GM23338 (cell line): ENCODE measurements around the gene COL26A1. TPM values are rescaled to one million over a fixed set of nuclear protein-coding genes. Genes with fewer than 3 reads are reported as not detected.
A peak's percentile ranks its signal among the peaks of the same experiment; 100 is the strongest.

ENCODE experiments used
- ATAC-seq: fragments of 200-7000 bp; cut with Tn5 transposase; 3 replicates; pipeline ENCODE4 v1.9.1; 2020
- DNase-seq: peaks from one replicate; pipeline ENCODE4 v3.0.0-alpha.2; 2015; ENCODE audit warnings: low spot score
- H2AFZ ChIP-seq: fragments of 200-600 bp; sonication (generic); 2 replicates; pipeline ENCODE4 v1.8.0; 2016; ENCODE audit warnings: antibody characterized with exemption, mild to moderate bottlenecking, moderate library complexity
- H3F3A ChIP-seq: fragments of 200-600 bp; sonication (generic); replicated peaks from 2 replicates; pipeline ENCODE4 v1.8.0; 2017; ENCODE audit warnings: antibody characterized with exemption, mixed run types, low read depth
- H3K27ac ChIP-seq: fragments of 200-600 bp; sonication (generic); 2 replicates; pipeline ENCODE4 v1.6.1; 2016; ENCODE audit warnings: low read depth
- H3K27me3 ChIP-seq: fragments of 200-600 bp; sonication (generic); 2 replicates; pipeline ENCODE4 v1.8.0; 2016; ENCODE audit warnings: mild to moderate bottlenecking, mixed run types, moderate library complexity; ENCODE audit not compliant: insufficient read depth
- H3K36me3 ChIP-seq: fragments of 200-600 bp; sonication (generic); 2 replicates; pipeline ENCODE4 v1.8.0; 2016; ENCODE audit warnings: mild to moderate bottlenecking; ENCODE audit not compliant: insufficient read depth
- H3K4me1 ChIP-seq: fragments of 200-600 bp; sonication (generic); 2 replicates; pipeline ENCODE4 v1.8.0; 2016; ENCODE audit warnings: mild to moderate bottlenecking, moderate library complexity; ENCODE audit not compliant: insufficient read depth
- H3K4me2 ChIP-seq: fragments of 200-600 bp; sonication (generic); 2 replicates; pipeline ENCODE4 v1.7.1; 2017; ENCODE audit warnings: mixed run types
- H3K4me3 ChIP-seq: fragments of 200-600 bp; sonication (generic); 2 replicates; pipeline ENCODE4 v1.6.1; 2016; ENCODE audit warnings: mixed run types
- H3K79me2 ChIP-seq: fragments of 200-600 bp; sonication (generic); replicated peaks from 2 replicates; pipeline ENCODE4 v1.8.0; 2017; ENCODE audit warnings: mild to moderate bottlenecking; ENCODE audit not compliant: insufficient read depth
- H3K9me2 ChIP-seq: fragments of 200-600 bp; sonication (generic); 2 replicates; pipeline ENCODE4 v1.8.0; 2017; ENCODE audit not compliant: insufficient read depth
- H4K20me1 ChIP-seq: fragments of 200-600 bp; sonication (generic); replicated peaks from 2 replicates; pipeline ENCODE4 v1.8.0; 2017; ENCODE audit warnings: mild to moderate bottlenecking; ENCODE audit not compliant: insufficient read depth
- H3K27ac Mint-ChIP-seq: 2 replicates; pipeline ENCODE4 v1.8.0; 2020; ENCODE audit warnings: inconsistent platforms, mild to moderate bottlenecking, moderate library complexity, mixed read lengths
- H3K27me3 Mint-ChIP-seq: 3 replicates; pipeline ENCODE4 v1.8.0; 2022; ENCODE audit warnings: low read depth, mild to moderate bottlenecking, moderate library complexity, mixed read lengths, inconsistent platforms; ENCODE audit not compliant: insufficient read depth, poor library complexity
- H3K36me3 Mint-ChIP-seq: 3 replicates; pipeline ENCODE4 v1.8.0; 2021; ENCODE audit warnings: low read depth, mild to moderate bottlenecking, inconsistent platforms, moderate library complexity, mixed read lengths
- H3K4me1 Mint-ChIP-seq: 3 replicates; pipeline ENCODE4 v1.8.0; 2020; ENCODE audit warnings: mild to moderate bottlenecking, inconsistent platforms, mixed read lengths
- H3K4me3 Mint-ChIP-seq: 3 replicates; pipeline ENCODE4 v1.8.0; 2021; ENCODE audit warnings: moderate library complexity, mild to moderate bottlenecking, inconsistent platforms, mixed read lengths
- H3K9me3 Mint-ChIP-seq: 3 replicates; pipeline ENCODE4 v1.8.0; 2020; ENCODE audit warnings: moderate library complexity, mild to moderate bottlenecking, inconsistent platforms, mixed read lengths
- EZH2 ChIP-seq: fragments of 200-600 bp; sonication (generic); IDR thresholded peaks from one replicate; pipeline ENCODE4 v1.8.0; 2017; ENCODE audit warnings: antibody characterized with exemption, mild to moderate bottlenecking, low read depth; ENCODE audit not compliant: unreplicated experiment
- EZH2phosphoT487 ChIP-seq: fragments of 200-600 bp; sonication (generic); IDR thresholded peaks from one replicate; pipeline ENCODE4 v1.8.1; 2018; ENCODE audit warnings: antibody characterized with exemption; ENCODE audit not compliant: unreplicated experiment
- NANOG ChIP-seq: IDR thresholded peaks from 2 replicates; pipeline ENCODE4 v1.6.1; 2016; ENCODE audit warnings: antibody characterized with exemption, borderline replicate concordance
- ZNF331 ChIP-seq: fragments of 250-450 bp; sonication (Bioruptor Pico); IDR thresholded peaks from 2 replicates; pipeline ENCODE4 v1.5.0; 2020; ENCODE audit warnings: low read depth, mild to moderate bottlenecking, moderate library complexity
- polyA plus RNA-seq: library from polyadenylated mRNA; unstranded; fragments of >200 nt; fragmentation: Nextera tagmentation; extraction: Ambion mirVana; gene quantifications from 2 replicates; pipeline ENCODE4 v1.2.1, GENCODE V29; 2016
- total RNA-seq: library from RNA; depleted of rRNA; stranded (reverse); fragments of >200 nt; shearing (Covaris generic); gene quantifications from 2 replicates; pipeline ENCODE4 v1.2.3, GENCODE V29; 2014
- TF ChIP-seq, protein P1 (sequence below): IDR thresholded peaks from 2 replicates; pipeline ENCODE4 v1.6.1; 2016; ENCODE audit warnings: antibody characterized with exemption
- TF ChIP-seq, protein P2 (sequence below): fragments of 250-450 bp; sonication (Bioruptor Pico); IDR thresholded peaks from 2 replicates; pipeline ENCODE4 v1.5.0; 2020; ENCODE audit warnings: mild to moderate bottlenecking, moderate library complexity
- TF ChIP-seq, protein P3 (sequence below): IDR thresholded peaks from one replicate; pipeline ENCODE4 v1.6.1; 2018; ENCODE audit warnings: antibody characterized with exemption; ENCODE audit not compliant: unreplicated experiment

The COL26A1 gene
- total and polyA plus RNA-seq, 2 experiments from 2014 or later = 17.8 to 55.0 TPM

DNA sequence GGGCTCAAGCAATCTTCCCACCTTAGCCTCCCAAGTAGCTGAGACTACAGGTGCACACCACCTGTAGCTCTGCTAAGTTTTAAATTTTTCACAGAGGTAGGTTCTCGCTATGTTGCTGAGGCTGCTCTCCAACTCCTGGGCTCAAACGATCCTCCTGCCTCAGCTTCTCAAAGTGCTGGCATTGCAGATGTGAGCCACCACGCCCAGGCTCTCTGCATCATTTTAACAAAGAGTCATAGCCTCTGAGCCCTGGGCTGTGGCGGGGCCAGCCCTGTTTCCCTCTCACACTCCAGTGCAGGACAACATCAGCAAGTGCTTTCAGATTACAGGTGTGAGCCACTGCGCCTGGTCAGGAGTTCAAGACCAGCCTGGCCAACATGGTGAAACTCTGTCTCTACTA lies 102.5 kb downstream of the COL26A1 start:
- Histone ChIP-seq H3K4me1 (peaks cover 23% of the 10 kb centered on the region), H3K9me2 (no peaks in the 10 kb centered on the region), H4K20me1 (no peaks in the 10 kb centered on the region), H3K27me3 (no peaks in the 10 kb centered on the region), H3K36me3 (no peaks in the 10 kb centered on the region), H2AFZ (no peak overlapping the region), H3F3A (no peaks in the 10 kb centered on the region), H3K79me2 (no peaks in the 10 kb centered on the region), H3K27ac (0 out of 2 replicates have a peak overlapping the region, but pooled peaks have one; percentile 32), H3K4me3 (no peak overlapping the region), H3K4me2 (no peak overlapping the region)
- Mint-ChIP-seq H3K9me3 (no peaks in the 10 kb centered on the region), H3K27ac (peak overlapping the region; percentile 44; the same call in 1 of the 2 replicates), H3K4me1 (peaks cover 32% of the 10 kb centered on the region), H3K36me3 (peaks cover 16% of the 10 kb centered on the region; the same call in 2 of the 3 replicates), H3K4me3 (no peak overlapping the region), H3K27me3 (peaks cover 7% of the 10 kb centered on the region)
- no peak for DNase-seq
- TF ChIP-seq ZNF331 (CRISPR knock-in tag) = no peak
- no peak for TF ChIP-seq EZH2
- TF ChIP-seq EZH2phosphoT487 = no peak
- TF ChIP-seq, protein P1, sequence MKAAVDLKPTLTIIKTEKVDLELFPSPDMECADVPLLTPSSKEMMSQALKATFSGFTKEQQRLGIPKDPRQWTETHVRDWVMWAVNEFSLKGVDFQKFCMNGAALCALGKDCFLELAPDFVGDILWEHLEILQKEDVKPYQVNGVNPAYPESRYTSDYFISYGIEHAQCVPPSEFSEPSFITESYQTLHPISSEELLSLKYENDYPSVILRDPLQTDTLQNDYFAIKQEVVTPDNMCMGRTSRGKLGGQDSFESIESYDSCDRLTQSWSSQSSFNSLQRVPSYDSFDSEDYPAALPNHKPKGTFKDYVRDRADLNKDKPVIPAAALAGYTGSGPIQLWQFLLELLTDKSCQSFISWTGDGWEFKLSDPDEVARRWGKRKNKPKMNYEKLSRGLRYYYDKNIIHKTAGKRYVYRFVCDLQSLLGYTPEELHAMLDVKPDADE = no peak
- TF ChIP-seq, protein P2, sequence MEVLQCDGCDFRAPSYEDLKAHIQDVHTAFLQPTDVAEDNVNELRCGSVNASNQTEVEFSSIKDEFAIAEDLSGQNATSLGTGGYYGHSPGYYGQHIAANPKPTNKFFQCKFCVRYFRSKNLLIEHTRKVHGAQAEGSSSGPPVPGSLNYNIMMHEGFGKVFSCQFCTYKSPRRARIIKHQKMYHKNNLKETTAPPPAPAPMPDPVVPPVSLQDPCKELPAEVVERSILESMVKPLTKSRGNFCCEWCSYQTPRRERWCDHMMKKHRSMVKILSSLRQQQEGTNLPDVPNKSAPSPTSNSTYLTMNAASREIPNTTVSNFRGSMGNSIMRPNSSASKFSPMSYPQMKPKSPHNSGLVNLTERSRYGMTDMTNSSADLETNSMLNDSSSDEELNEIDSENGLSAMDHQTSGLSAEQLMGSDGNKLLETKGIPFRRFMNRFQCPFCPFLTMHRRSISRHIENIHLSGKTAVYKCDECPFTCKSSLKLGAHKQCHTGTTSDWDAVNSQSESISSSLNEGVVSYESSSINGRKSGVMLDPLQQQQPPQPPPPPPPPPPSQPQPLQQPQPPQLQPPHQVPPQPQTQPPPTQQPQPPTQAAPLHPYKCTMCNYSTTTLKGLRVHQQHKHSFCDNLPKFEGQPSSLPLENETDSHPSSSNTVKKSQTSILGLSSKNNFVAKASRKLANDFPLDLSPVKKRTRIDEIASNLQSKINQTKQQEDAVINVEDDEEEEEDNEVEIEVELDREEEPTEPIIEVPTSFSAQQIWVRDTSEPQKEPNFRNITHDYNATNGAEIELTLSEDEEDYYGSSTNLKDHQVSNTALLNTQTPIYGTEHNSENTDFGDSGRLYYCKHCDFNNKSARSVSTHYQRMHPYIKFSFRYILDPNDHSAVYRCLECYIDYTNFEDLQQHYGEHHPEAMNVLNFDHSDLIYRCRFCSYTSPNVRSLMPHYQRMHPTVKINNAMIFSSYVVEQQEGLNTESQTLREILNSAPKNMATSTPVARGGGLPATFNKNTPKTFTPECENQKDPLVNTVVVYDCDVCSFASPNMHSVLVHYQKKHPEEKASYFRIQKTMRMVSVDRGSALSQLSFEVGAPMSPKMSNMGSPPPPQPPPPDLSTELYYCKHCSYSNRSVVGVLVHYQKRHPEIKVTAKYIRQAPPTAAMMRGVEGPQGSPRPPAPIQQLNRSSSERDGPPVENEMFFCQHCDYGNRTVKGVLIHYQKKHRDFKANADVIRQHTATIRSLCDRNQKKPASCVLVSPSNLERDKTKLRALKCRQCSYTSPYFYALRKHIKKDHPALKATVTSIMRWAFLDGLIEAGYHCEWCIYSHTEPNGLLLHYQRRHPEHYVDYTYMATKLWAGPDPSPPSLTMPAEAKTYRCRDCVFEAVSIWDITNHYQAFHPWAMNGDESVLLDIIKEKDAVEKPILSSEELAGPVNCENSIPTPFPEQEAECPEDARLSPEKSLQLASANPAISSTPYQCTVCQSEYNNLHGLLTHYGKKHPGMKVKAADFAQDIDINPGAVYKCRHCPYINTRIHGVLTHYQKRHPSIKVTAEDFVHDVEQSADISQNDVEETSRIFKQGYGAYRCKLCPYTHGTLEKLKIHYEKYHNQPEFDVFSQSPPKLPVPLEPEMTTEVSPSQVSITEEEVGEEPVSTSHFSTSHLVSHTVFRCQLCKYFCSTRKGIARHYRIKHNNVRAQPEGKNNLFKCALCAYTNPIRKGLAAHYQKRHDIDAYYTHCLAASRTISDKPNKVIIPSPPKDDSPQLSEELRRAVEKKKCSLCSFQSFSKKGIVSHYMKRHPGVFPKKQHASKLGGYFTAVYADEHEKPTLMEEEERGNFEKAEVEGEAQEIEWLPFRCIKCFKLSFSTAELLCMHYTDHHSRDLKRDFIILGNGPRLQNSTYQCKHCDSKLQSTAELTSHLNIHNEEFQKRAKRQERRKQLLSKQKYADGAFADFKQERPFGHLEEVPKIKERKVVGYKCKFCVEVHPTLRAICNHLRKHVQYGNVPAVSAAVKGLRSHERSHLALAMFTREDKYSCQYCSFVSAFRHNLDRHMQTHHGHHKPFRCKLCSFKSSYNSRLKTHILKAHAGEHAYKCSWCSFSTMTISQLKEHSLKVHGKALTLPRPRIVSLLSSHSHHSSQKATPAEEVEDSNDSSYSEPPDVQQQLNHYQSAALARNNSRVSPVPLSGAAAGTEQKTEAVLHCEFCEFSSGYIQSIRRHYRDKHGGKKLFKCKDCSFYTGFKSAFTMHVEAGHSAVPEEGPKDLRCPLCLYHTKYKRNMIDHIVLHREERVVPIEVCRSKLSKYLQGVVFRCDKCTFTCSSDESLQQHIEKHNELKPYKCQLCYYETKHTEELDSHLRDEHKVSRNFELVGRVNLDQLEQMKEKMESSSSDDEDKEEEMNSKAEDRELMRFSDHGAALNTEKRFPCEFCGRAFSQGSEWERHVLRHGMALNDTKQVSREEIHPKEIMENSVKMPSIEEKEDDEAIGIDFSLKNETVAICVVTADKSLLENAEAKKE (CRISPR knock-in tag) = no peak
- TF ChIP-seq, protein P3, sequence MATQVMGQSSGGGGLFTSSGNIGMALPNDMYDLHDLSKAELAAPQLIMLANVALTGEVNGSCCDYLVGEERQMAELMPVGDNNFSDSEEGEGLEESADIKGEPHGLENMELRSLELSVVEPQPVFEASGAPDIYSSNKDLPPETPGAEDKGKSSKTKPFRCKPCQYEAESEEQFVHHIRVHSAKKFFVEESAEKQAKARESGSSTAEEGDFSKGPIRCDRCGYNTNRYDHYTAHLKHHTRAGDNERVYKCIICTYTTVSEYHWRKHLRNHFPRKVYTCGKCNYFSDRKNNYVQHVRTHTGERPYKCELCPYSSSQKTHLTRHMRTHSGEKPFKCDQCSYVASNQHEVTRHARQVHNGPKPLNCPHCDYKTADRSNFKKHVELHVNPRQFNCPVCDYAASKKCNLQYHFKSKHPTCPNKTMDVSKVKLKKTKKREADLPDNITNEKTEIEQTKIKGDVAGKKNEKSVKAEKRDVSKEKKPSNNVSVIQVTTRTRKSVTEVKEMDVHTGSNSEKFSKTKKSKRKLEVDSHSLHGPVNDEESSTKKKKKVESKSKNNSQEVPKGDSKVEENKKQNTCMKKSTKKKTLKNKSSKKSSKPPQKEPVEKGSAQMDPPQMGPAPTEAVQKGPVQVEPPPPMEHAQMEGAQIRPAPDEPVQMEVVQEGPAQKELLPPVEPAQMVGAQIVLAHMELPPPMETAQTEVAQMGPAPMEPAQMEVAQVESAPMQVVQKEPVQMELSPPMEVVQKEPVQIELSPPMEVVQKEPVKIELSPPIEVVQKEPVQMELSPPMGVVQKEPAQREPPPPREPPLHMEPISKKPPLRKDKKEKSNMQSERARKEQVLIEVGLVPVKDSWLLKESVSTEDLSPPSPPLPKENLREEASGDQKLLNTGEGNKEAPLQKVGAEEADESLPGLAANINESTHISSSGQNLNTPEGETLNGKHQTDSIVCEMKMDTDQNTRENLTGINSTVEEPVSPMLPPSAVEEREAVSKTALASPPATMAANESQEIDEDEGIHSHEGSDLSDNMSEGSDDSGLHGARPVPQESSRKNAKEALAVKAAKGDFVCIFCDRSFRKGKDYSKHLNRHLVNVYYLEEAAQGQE = no peak
- TF ChIP-seq NANOG = no peak
- no peak for ATAC-seq
